ENCODE data around the gene ADAM17.
A peak's percentile ranks its signal among the peaks of the same experiment; 100 is the strongest.
"Not testable (repeated sequence)": the region's sequence is repeated elsewhere in the genome, so short reads cannot be mapped to it uniquely, and the experiment has no call there.

The ADAM17 gene

GRCh38 chr2:9555297-9556120 lies at the start of gene ADAM17:
Gene ADAM17, minus strand, starts transcription at chr2:9555830. Its CDS starts 225 bp downstream, at chr2:9555605.
- peak; percentile 85 for DNase-seq

- no peak for DNase-seq
These were observed 46.8 kb upstream of the ADAM17 start for GRCh38 chr2:9602412-9602811.

- no peak for DNase-seq
These were observed 45.8 kb upstream of the ADAM17 start for GRCh38 chr2:9601397-9601796.

- DNase-seq, result no peak
These were observed 43.8 kb upstream of the ADAM17 start for GRCh38 chr2:9599430-9599829.

GRCh38 chr2:9596621-9597311 lies 41.1 kb upstream of the ADAM17 start:
- DNase-seq, result no peak

- DNase-seq, result no peak
These were observed 40.1 kb upstream of the ADAM17 start for GRCh38 chr2:9595746-9596145.

GRCh38 chr2:9595256-9595655 lies 39.6 kb upstream of the ADAM17 start:
- not testable (repeated sequence) for DNase-seq

GRCh38 chr2:9594366-9595054 lies 38.9 kb upstream of the ADAM17 start:
- DNase-seq, result no peak

GRCh38 chr2:9593925-9594324 lies 38.3 kb upstream of the ADAM17 start:
- no peak for DNase-seq

GRCh38 chr2:9592699-9593098 lies 37.1 kb upstream of the ADAM17 start:
- no peak for DNase-seq

GRCh38 chr2:9590641-9591040 lies 35.0 kb upstream of the ADAM17 start:
- no peak for DNase-seq

GRCh38 chr2:9586465-9586864 lies 30.8 kb upstream of the ADAM17 start:
- no peak for DNase-seq

GRCh38 chr2:9585486-9585885 lies 29.9 kb upstream of the ADAM17 start:
- no peak for DNase-seq

GRCh38 chr2:9584902-9585301 lies 29.3 kb upstream of the ADAM17 start:
- DNase-seq, result not testable (repeated sequence)

GRCh38 chr2:9582624-9583023 lies 27.0 kb upstream of the ADAM17 start:
- no peak for DNase-seq

GRCh38 chr2:9578467-9579235 lies 23.0 kb upstream of the ADAM17 start:
- no peak for DNase-seq

- no peak for DNase-seq
These were observed 18.7 kb upstream of the ADAM17 start for GRCh38 chr2:9574331-9574730.

GRCh38 chr2:9573840-9574239 lies 18.2 kb upstream of the ADAM17 start:
- DNase-seq, result no peak

- no peak for DNase-seq
These were observed 17.5 kb upstream of the ADAM17 start for GRCh38 chr2:9573013-9573720.

- no peak for DNase-seq
These were observed 14.8 kb upstream of the ADAM17 start for GRCh38 chr2:9570182-9571060.
